GM23248 (cell line): ENCODE measurements around the gene PTPRU. TPM values are rescaled to one million over a fixed set of nuclear protein-coding genes. Genes with fewer than 3 reads are reported as not detected.

Source experiments
- DNase-seq: peaks from one replicate; pipeline ENCODE4 v3.0.0-alpha.2; 2015
- H2AFZ ChIP-seq: fragments of 200-600 bp; sonication (generic); 2 replicates; pipeline ENCODE4 v1.6.1; 2016; ENCODE audit warnings: antibody characterized with exemption
- H3F3A ChIP-seq: fragments of 200-600 bp; sonication (generic); 2 replicates; pipeline ENCODE4 v1.6.1; 2016; ENCODE audit warnings: mild to moderate bottlenecking, antibody characterized with exemption, mixed run types; ENCODE audit not compliant: insufficient read depth
- H3K27ac ChIP-seq: fragments of 200-600 bp; sonication (generic); 2 replicates; pipeline ENCODE4 v1.5.1; 2016; ENCODE audit warnings: mild to moderate bottlenecking
- H3K27me3 ChIP-seq: fragments of 200-600 bp; sonication (generic); replicated peaks from 2 replicates; pipeline ENCODE4 v1.6.1; 2016; ENCODE audit warnings: mild to moderate bottlenecking; ENCODE audit not compliant: insufficient read depth
- H3K36me3 ChIP-seq: fragments of 200-600 bp; sonication (generic); 2 replicates; pipeline ENCODE4 v1.6.1; 2016; ENCODE audit warnings: low read depth, mild to moderate bottlenecking
- H3K4me1 ChIP-seq: fragments of 200-600 bp; sonication (generic); 2 replicates; pipeline ENCODE4 v1.6.1; 2016; ENCODE audit warnings: mild to moderate bottlenecking; ENCODE audit not compliant: insufficient read depth
- H3K4me2 ChIP-seq: fragments of 200-600 bp; sonication (generic); one replicate; pipeline ENCODE4 v1.6.1; 2016; ENCODE audit warnings: mild to moderate bottlenecking; ENCODE audit not compliant: unreplicated experiment
- H3K4me3 ChIP-seq: fragments of 200-600 bp; sonication (generic); 2 replicates; pipeline ENCODE4 v1.5.1; 2016; ENCODE audit warnings: mild to moderate bottlenecking
- H3K79me2 ChIP-seq: fragments of 200-600 bp; sonication (generic); 2 replicates; pipeline ENCODE4 v1.6.1; 2016; ENCODE audit warnings: mild to moderate bottlenecking; ENCODE audit not compliant: insufficient read depth
- H3K9ac ChIP-seq: fragments of 200-600 bp; sonication (generic); 2 replicates; pipeline ENCODE4 v1.6.1; 2016; ENCODE audit warnings: mild to moderate bottlenecking
- H3K9me2 ChIP-seq: fragments of 200-600 bp; sonication (generic); 2 replicates; pipeline ENCODE4 v1.6.1; 2016; ENCODE audit warnings: mixed run types, mild to moderate bottlenecking, moderate library complexity; ENCODE audit not compliant: insufficient read depth
- H3K9me3 ChIP-seq: fragments of 200-600 bp; sonication (generic); one replicate; pipeline ENCODE4 v1.6.1; 2017; ENCODE audit warnings: low read depth
- H4K20me1 ChIP-seq: fragments of 200-600 bp; sonication (generic); 2 replicates; pipeline ENCODE4 v1.6.0; 2016; ENCODE audit not compliant: insufficient read depth
- EZH2 ChIP-seq: fragments of 200-600 bp; sonication (generic); IDR thresholded peaks from 2 replicates; pipeline ENCODE4 v1.6.1; 2018; ENCODE audit warnings: antibody characterized with exemption, mild to moderate bottlenecking; ENCODE audit not compliant: insufficient read depth, poor library complexity, severe bottlenecking
- EZH2phosphoT487 ChIP-seq: fragments of 200-600 bp; sonication (generic); IDR thresholded peaks from 2 replicates; pipeline ENCODE4 v1.6.1; 2018; ENCODE audit warnings: antibody characterized with exemption, moderate library complexity, mild to moderate bottlenecking, low read depth; ENCODE audit not compliant: insufficient read depth
- whole genome bisulfite sequencing, 2 experiments: methylation state at CpG; one replicate each; pipeline ENCODE4 v1.1.6; 2015 to 2017; ENCODE audit warnings: low lambda C conversion rate in 2 of 2, low coverage in 1 of 2; ENCODE audit errors: missing lambda C conversion rate in 2 of 2; 5-methylcytosine and 5-hydroxymethylcytosine counted together
- in situ Hi-C: fragments of 300-500 bp; cut with MboI; formaldehyde crosslinking; loops from 2 replicates; pipeline ENCODE4 v1.15.0; 2020
- polyA plus RNA-seq: library from polyadenylated mRNA; unstranded; fragments of >200 nt; fragmentation: Nextera tagmentation; extraction: Ambion mirVana; gene quantifications from 2 replicates; pipeline ENCODE4 v1.2.1, GENCODE V29; 2016
- total RNA-seq: library from RNA; depleted of rRNA; stranded (reverse); fragments of >200 nt; shearing (Covaris generic); gene quantifications from 2 replicates; pipeline ENCODE4 v1.2.3, GENCODE V29; 2014

Gene PTPRU
- total and polyA plus RNA-seq, 2 experiments from 2014 or later = 6.2 to 16.8 TPM

- WGBS, 2 experiments = 87 to 98% methylated on average over 7 of the region's 7 CpGs
- H4K20me1 ChIP-seq = no peaks in the 10 kb centered on the region
- H3K9me3 ChIP-seq = no peaks in the 10 kb centered on the region
- no peaks in the 10 kb centered on the region for H3K9me2 ChIP-seq
- TF ChIP-seq EZH2phosphoT487 = no peak
- no peak for TF ChIP-seq EZH2
- DNase-seq = no peak
- H3K4me3 ChIP-seq = no peak overlapping the region
- in situ Hi-C loops = no loop called here
- H3K4me2 ChIP-seq = no peak overlapping the region
- H3K9ac ChIP-seq = no peak overlapping the region
- H3K36me3 ChIP-seq = no peaks in the 10 kb centered on the region
- H3K27me3 ChIP-seq = no peaks in the 10 kb centered on the region
- no peak overlapping the region for H2AFZ ChIP-seq
- peaks cover 4% of the 10 kb centered on the region for H3K4me1 ChIP-seq
- H3F3A ChIP-seq = no peaks in the 10 kb centered on the region
- H3K27ac ChIP-seq = no peak overlapping the region
- H3K79me2 ChIP-seq = no peaks in the 10 kb centered on the region
Observed at GRCh38 chr1:29285771-29286170, 49.4 kb downstream of the PTPRU start.

- H3K79me2 ChIP-seq = no peaks in the 10 kb centered on the region
- no peak overlapping the region for H3K4me2 ChIP-seq
- no peak overlapping the region for H2AFZ ChIP-seq
- TF ChIP-seq EZH2phosphoT487 (no peak), EZH2 (no peak)
- no peaks in the 10 kb centered on the region for H3K36me3 ChIP-seq
- H3F3A ChIP-seq = no peaks in the 10 kb centered on the region
- in situ Hi-C loops = no loop called here
- no peaks in the 10 kb centered on the region for H3K9me3 ChIP-seq
- no peak overlapping the region for H3K27ac ChIP-seq
- no peaks in the 10 kb centered on the region for H4K20me1 ChIP-seq
- H3K27me3 ChIP-seq = no peaks in the 10 kb centered on the region
- no peak for DNase-seq
- no peak overlapping the region for H3K4me3 ChIP-seq
- WGBS, 2 experiments = 69 to 79% methylated on average over 4 of the region's 4 CpGs
- no peak overlapping the region for H3K9ac ChIP-seq
- no peaks in the 10 kb centered on the region for H3K4me1 ChIP-seq
- H3K9me2 ChIP-seq = no peaks in the 10 kb centered on the region
Observed at GRCh38 chr1:29286194-29286767, 50.0 kb downstream of the PTPRU start.

GRCh38 chr1:29289493-29289892, 53.2 kb downstream of the PTPRU start:
- H3K9ac ChIP-seq = no peak overlapping the region
- no peaks in the 10 kb centered on the region for H3K9me3 ChIP-seq
- H3K9me2 ChIP-seq = no peaks in the 10 kb centered on the region
- no peaks in the 10 kb centered on the region for H4K20me1 ChIP-seq
- H3K36me3 ChIP-seq = no peaks in the 10 kb centered on the region
- no peaks in the 10 kb centered on the region for H3K27me3 ChIP-seq
- H3K4me1 ChIP-seq = no peaks in the 10 kb centered on the region
- no peak overlapping the region for H2AFZ ChIP-seq
- in situ Hi-C loops = no loop called here
- H3K4me2 ChIP-seq = no peak overlapping the region
- H3K79me2 ChIP-seq = no peaks in the 10 kb centered on the region
- no peaks in the 10 kb centered on the region for H3F3A ChIP-seq
- TF ChIP-seq EZH2phosphoT487 = no peak
- TF ChIP-seq EZH2 = no peak
- 96 to 97% methylated on average over 9 to 11 of the region's 11 CpGs for WGBS, 2 experiments
- H3K4me3 ChIP-seq = no peak overlapping the region
- no peak overlapping the region for H3K27ac ChIP-seq
- no peak for DNase-seq

- H3K4me1 ChIP-seq = no peaks in the 10 kb centered on the region
- H3K9ac ChIP-seq = no peak overlapping the region
- no peak overlapping the region for H3K4me3 ChIP-seq
- in situ Hi-C loops = no loop called here
- H3K79me2 ChIP-seq = no peaks in the 10 kb centered on the region
- 78 to 81% methylated on average over 12 of the region's 12 CpGs for WGBS, 2 experiments
- no peak overlapping the region for H3K4me2 ChIP-seq
- no peaks in the 10 kb centered on the region for H3K36me3 ChIP-seq
- no peaks in the 10 kb centered on the region for H3K9me3 ChIP-seq
- H3K9me2 ChIP-seq = no peaks in the 10 kb centered on the region
- H3K27ac ChIP-seq = no peak overlapping the region
- TF ChIP-seq EZH2 = no peak
- no peak for TF ChIP-seq EZH2phosphoT487
- no peak overlapping the region for H2AFZ ChIP-seq
- no peaks in the 10 kb centered on the region for H3F3A ChIP-seq
- H3K27me3 ChIP-seq = no peaks in the 10 kb centered on the region
- peak; percentile 22 for DNase-seq
- no peaks in the 10 kb centered on the region for H4K20me1 ChIP-seq
Observed at GRCh38 chr1:29290414-29290985, 54.2 kb downstream of the PTPRU start.

- H3K79me2 ChIP-seq = no peaks in the 10 kb centered on the region
- no peaks in the 10 kb centered on the region for H3F3A ChIP-seq
- in situ Hi-C loops = no loop called here
- no peaks in the 10 kb centered on the region for H3K36me3 ChIP-seq
- H3K4me1 ChIP-seq = no peaks in the 10 kb centered on the region
- H3K9ac ChIP-seq = no peak overlapping the region
- no peak overlapping the region for H3K27ac ChIP-seq
- TF ChIP-seq EZH2phosphoT487 (no peak), EZH2 (no peak)
- no peaks in the 10 kb centered on the region for H3K9me2 ChIP-seq
- no peak overlapping the region for H3K4me2 ChIP-seq
- no peaks in the 10 kb centered on the region for H4K20me1 ChIP-seq
- H3K27me3 ChIP-seq = no peaks in the 10 kb centered on the region
- WGBS, 2 experiments = 98 to 99% methylated on average over 9 to 10 of the region's 10 CpGs
- no peak overlapping the region for H3K4me3 ChIP-seq
- no peak for DNase-seq
- H3K9me3 ChIP-seq = no peaks in the 10 kb centered on the region
- H2AFZ ChIP-seq = no peak overlapping the region
Observed at GRCh38 chr1:29291756-29292155, 55.4 kb downstream of the PTPRU start.
